WTC11 (cell line): Measurements from ENCODE around the gene DNAAF5.

Source experiments
- JUN ChIP-seq: sonication (generic); formaldehyde crosslinking; IDR thresholded peaks from 2 replicates; pipeline ENCODE4 v1.8.0; 2023; ENCODE audit warnings: mild to moderate bottlenecking, missing genetic modification reagents
- ZNF121 ChIP-seq: sonication (generic); formaldehyde crosslinking; IDR thresholded peaks from 2 replicates; pipeline ENCODE4 v1.8.0; 2023; ENCODE audit warnings: missing genetic modification reagents
- TF ChIP-seq, protein P1 (sequence below): fragments of 200-600 bp; IDR thresholded peaks from 2 replicates; pipeline ENCODE4 v1.8.0; 2022; ENCODE audit warnings: antibody characterized with exemption
- TF ChIP-seq, protein P2 (sequence below): fragments of 250-450 bp; sonication (Bioruptor Pico); IDR thresholded peaks from 2 replicates; pipeline ENCODE4 v1.9.0; 2021; ENCODE audit warnings: mild to moderate bottlenecking
- TF ChIP-seq, protein P3 (sequence below): fragments of 250-450 bp; sonication (Bioruptor Pico); IDR thresholded peaks from 2 replicates; pipeline ENCODE4 v1.9.0; 2021; ENCODE audit warnings: moderate library complexity, mild to moderate bottlenecking, inconsistent platforms, borderline replicate concordance

DNA sequence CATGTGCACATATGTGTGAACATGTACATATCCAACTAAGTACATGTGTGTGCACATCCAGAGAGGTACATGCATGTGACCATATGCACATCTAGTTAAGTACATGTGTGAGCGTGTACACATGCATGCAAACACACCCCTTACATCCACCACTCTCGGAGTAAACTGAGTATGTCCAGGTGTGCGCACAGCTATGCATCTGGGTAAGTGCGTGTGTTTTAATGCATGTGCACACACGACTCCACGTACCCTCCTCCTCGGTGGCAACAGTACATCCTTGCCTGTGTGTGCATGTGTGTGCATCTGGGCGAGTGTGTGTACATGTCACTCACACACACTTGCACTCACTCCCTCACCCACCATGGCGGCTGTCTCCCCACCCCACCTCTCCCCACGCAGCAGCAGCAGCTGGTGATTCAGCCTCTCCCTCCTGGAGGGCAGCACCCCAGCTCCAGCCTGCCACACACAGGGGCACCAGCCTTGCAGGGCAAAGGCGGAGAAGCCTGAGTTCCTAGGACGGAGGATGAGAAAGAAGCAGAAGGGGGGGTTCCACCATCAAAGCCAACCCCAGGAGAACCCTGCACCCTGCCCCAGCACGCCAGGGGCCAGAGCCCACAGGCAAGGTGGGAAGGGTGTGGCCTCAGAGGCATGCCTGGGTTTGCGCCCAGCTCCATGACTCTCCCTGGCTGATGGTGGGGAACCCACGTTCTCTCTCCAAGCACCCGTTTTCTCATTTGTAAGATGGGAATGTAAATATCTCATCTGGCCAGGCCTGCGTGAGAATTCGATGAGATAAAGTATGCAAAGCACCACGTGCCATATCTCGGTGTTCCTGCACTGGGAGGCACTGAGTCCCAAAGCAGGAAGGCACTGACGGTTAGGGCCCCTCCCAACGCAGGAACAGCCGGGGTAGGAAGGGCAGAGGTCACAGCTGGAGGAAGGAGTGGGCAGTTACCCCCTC, 27.7 kb upstream of the DNAAF5 start:
- TF ChIP-seq, protein P1, sequence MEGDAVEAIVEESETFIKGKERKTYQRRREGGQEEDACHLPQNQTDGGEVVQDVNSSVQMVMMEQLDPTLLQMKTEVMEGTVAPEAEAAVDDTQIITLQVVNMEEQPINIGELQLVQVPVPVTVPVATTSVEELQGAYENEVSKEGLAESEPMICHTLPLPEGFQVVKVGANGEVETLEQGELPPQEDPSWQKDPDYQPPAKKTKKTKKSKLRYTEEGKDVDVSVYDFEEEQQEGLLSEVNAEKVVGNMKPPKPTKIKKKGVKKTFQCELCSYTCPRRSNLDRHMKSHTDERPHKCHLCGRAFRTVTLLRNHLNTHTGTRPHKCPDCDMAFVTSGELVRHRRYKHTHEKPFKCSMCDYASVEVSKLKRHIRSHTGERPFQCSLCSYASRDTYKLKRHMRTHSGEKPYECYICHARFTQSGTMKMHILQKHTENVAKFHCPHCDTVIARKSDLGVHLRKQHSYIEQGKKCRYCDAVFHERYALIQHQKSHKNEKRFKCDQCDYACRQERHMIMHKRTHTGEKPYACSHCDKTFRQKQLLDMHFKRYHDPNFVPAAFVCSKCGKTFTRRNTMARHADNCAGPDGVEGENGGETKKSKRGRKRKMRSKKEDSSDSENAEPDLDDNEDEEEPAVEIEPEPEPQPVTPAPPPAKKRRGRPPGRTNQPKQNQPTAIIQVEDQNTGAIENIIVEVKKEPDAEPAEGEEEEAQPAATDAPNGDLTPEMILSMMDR = no peak
- TF ChIP-seq, protein P2, sequence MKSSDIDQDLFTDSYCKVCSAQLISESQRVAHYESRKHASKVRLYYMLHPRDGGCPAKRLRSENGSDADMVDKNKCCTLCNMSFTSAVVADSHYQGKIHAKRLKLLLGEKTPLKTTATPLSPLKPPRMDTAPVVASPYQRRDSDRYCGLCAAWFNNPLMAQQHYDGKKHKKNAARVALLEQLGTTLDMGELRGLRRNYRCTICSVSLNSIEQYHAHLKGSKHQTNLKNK (CRISPR knock-in tag) = no peak
- TF ChIP-seq ZNF121 (CRISPR knock-in tag) = no peak
- TF ChIP-seq JUN (CRISPR knock-in tag) = no peak
- TF ChIP-seq, protein P3, sequence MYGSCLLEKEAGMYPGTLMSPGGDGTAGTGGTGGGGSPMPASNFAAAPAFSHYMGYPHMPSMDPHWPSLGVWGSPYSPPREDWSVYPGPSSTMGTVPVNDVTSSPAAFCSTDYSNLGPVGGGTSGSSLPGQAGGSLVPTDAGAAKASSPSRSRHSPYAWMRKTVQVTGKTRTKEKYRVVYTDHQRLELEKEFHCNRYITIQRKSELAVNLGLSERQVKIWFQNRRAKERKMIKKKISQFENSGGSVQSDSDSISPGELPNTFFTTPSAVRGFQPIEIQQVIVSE (CRISPR knock-in tag) = no peak
